B cell (primary cell): Measurements from ENCODE around the gene TRPC4AP. TPM values are rescaled to one million over a fixed set of nuclear protein-coding genes. Genes with fewer than 3 reads are reported as not detected.
"Not testable (repeated sequence)": the region's sequence is repeated elsewhere in the genome, so short reads cannot be mapped to it uniquely, and the experiment has no call there.

ENCODE experiments used
- ATAC-seq: fragments of 200-7000 bp; cut with Tn5 transposase; one replicate; pipeline ENCODE4 v1.10.0; 2021; ENCODE audit warnings: low read depth, mild to moderate bottlenecking, moderate number of reproducible peaks, moderate library complexity
- CTCF ChIA-PET: fragments of 350-600 bp; sonication (Branson Sonifier 250); formaldehyde crosslinking; loops from one replicate; lab custom pipeline; 2021; ENCODE audit warnings: antibody characterized with exemption, inconsistent platforms; lab: Charles Lee
- POLR2A ChIA-PET: fragments of 350-600 bp; sonication (Branson Sonifier 250); formaldehyde crosslinking; loops from one replicate; lab custom pipeline; 2021; ENCODE audit warnings: antibody characterized with exemption; lab: Charles Lee
- DNase-seq: peaks from one replicate; pipeline ENCODE4 v3.0.0; 2013
- H2AFZ ChIP-seq: 2 replicates; pipeline ENCODE4 v1.6.1; 2012; ENCODE audit warnings: mild to moderate bottlenecking, low read depth, low read length; ENCODE audit not compliant: insufficient read depth, poor library complexity, severe bottlenecking
- H3K27ac ChIP-seq, 2 donors: 1 replicate in 1 of 2; 2 replicates in 1 of 2; pipeline ENCODE4 v1.5.1; 2012 to 2013; ENCODE audit warnings: low read length in 2 of 2, mild to moderate bottlenecking in 2 of 2, moderate library complexity in 1 of 2
- H3K27me3 ChIP-seq, 4 experiments: fragments of 200-600 bp in 1 of 4; sonication (generic) in 1 of 4; replicated peaks in 1 of 4; 1 replicate in 2 of 4; 2 replicates in 2 of 4; pipeline versions ENCODE4 v1.6.1 to v1.7.0; 2013 to 2016; ENCODE audit warnings: low read length in 3 of 4, mild to moderate bottlenecking in 2 of 4, mixed read lengths in 1 of 4, moderate library complexity in 1 of 4; ENCODE audit not compliant: insufficient read depth in 4 of 4, control insufficient read depth in 3 of 4; ENCODE audit errors: control extremely low read depth in 1 of 4
- H3K36me3 ChIP-seq, 2 experiments: replicated peaks in 1 of 2; 1 replicate in 1 of 2; 2 replicates in 1 of 2; pipeline versions ENCODE4 v1.6.1 to v1.7.1; 2013; ENCODE audit warnings: low read length in 1 of 2; ENCODE audit not compliant: insufficient read depth in 2 of 2, control insufficient read depth in 1 of 2; ENCODE audit errors: control extremely low read depth in 1 of 2, extremely low read depth in 1 of 2
- H3K4me1 ChIP-seq, 2 donors: fragments of 200-600 bp in 1 of 2; sonication (generic) in 1 of 2; 1 replicate in 1 of 2; 2 replicates in 1 of 2; pipeline versions ENCODE4 v1.5.1 to v1.6.1; 2013 to 2017; ENCODE audit warnings: low read length in 2 of 2; ENCODE audit not compliant: control insufficient read depth in 2 of 2, insufficient read depth in 2 of 2
- H3K4me2 ChIP-seq: replicated peaks from 2 replicates; pipeline ENCODE3; 2012; ENCODE audit warnings: mild to moderate bottlenecking, low read depth, low read length; ENCODE audit not compliant: poor library complexity, severe bottlenecking
- H3K4me3 ChIP-seq, 5 experiments: fragments of 200-600 bp in 1 of 5; sonication (generic) in 1 of 5; 1 replicate in 3 of 5; 2 replicates in 2 of 5; pipeline versions ENCODE4 v1.5.1 to v1.7.0; 2011 to 2016; ENCODE audit warnings: low read length in 4 of 5, mild to moderate bottlenecking in 4 of 5, low read depth in 2 of 5, control low read depth in 1 of 5, moderate library complexity in 1 of 5; ENCODE audit not compliant: insufficient read depth in 1 of 5; ENCODE audit errors: control extremely low read depth in 1 of 5, extremely low read depth in 1 of 5
- H3K79me2 ChIP-seq: fragments of 200-600 bp; sonication (generic); one replicate; pipeline ENCODE4 v1.6.0; 2016; ENCODE audit warnings: low read length; ENCODE audit not compliant: control insufficient read depth, insufficient read depth
- H3K9ac ChIP-seq: fragments of 200-600 bp; sonication (generic); 2 replicates; pipeline ENCODE4 v1.6.1; 2017; ENCODE audit warnings: mild to moderate bottlenecking, low read length, moderate library complexity
- H3K9me3 ChIP-seq, 3 donors: one replicate each; pipeline versions ENCODE4 v1.6.1 to v1.7.1; 2013; ENCODE audit warnings: low read length in 2 of 3; ENCODE audit not compliant: control insufficient read depth in 2 of 3, insufficient read depth in 1 of 3; ENCODE audit errors: control extremely low read depth in 1 of 3
- H4K20me1 ChIP-seq: 2 replicates; pipeline ENCODE4 v1.6.0; 2012; ENCODE audit warnings: mild to moderate bottlenecking, low read length; ENCODE audit not compliant: insufficient read depth, control insufficient read depth, poor library complexity, severe bottlenecking
- H3K27ac Mint-ChIP-seq: one replicate; pipeline ENCODE4 v1.8.0; 2021; ENCODE audit warnings: mixed read lengths
- H3K27me3 Mint-ChIP-seq: one replicate; pipeline ENCODE4 v1.8.0; 2021; ENCODE audit warnings: mixed read lengths
- H3K4me1 Mint-ChIP-seq: one replicate; pipeline ENCODE4 v1.8.0; 2021; ENCODE audit warnings: mixed read lengths
- H3K4me3 Mint-ChIP-seq: one replicate; pipeline ENCODE4 v1.8.0; 2021; ENCODE audit warnings: mixed read lengths
- H3K9me3 Mint-ChIP-seq: one replicate; pipeline ENCODE4 v1.8.0; 2022; ENCODE audit warnings: mixed read lengths; ENCODE audit not compliant: insufficient read depth
- CTCF ChIP-seq: fragments of 200-600 bp; IDR thresholded peaks from one replicate; pipeline ENCODE4 v1.8.0; 2022; ENCODE audit warnings: antibody characterized with exemption, mild to moderate bottlenecking
- EZH2 ChIP-seq: IDR thresholded peaks from 2 replicates; pipeline ENCODE4 v1.6.1; 2012; ENCODE audit warnings: borderline replicate concordance, low read depth, mild to moderate bottlenecking, moderate library complexity, low read length; ENCODE audit not compliant: insufficient read depth, poor library complexity, severe bottlenecking
- WGBS: methylation state at CpG from one replicate; pipeline ENCODE4 v1.1.5; 2013; ENCODE audit warnings: missing lambda C conversion rate; ENCODE audit not compliant: insufficient coverage; 5-methylcytosine and 5-hydroxymethylcytosine counted together
- intact Hi-C: fragments of 100-400 bp; cut with micrococcal nuclease; formaldehyde crosslinking; loops from one replicate; pipeline ENCODE4 v1.10.0; 2022
- polyA plus RNA-seq: library from polyadenylated mRNA; depleted of rRNA; stranded (reverse); fragments of >200 nt; gene quantifications from 2 replicates; pipeline ENCODE4 v1.2.3, GENCODE V29; 2012
- total RNA-seq, 2 donors: library from RNA; stranded (reverse); fragments of 120-200 nt in 1 of 2; gene quantifications; 1 replicate in 1 of 2; 2 replicates in 1 of 2; pipeline versions ENCODE4 v1.2.3 to v1.2.4, GENCODE V29; 2013 to 2022

TRPC4AP gene
- total and polyA plus RNA-seq, 2 donors (not counting 1 experiment from before 2014, with no cell fraction given) = 62.5 to 73.2 TPM

GRCh38 chr20:35115606-35116005, 23.0 kb upstream of the TRPC4AP start:
- Histone ChIP-seq H3K36me3 (peaks cover 3 to 58% of the 10 kb centered on the region in 2 experiments), H3K27ac (no peak overlapping the region), H2AFZ (no peak overlapping the region), H3K27me3 (no peaks in the 10 kb centered on the region), H3K4me2 (no peak overlapping the region), H3K79me2 (no peaks in the 10 kb centered on the region), H3K4me1 (no peaks in the 10 kb centered on the region), H4K20me1 (no peaks in the 10 kb centered on the region), H3K9ac (no peak overlapping the region), H3K9me3 (no peaks in the 10 kb centered on the region), H3K4me3 (no peak overlapping the region)
- H3K4me3 Mint-ChIP-seq = no peak overlapping the region
- WGBS = 98% methylated on average over 4 of the region's 11 CpGs
- intact Hi-C loops = no loop called here
- ATAC-seq (no peak), DNase-seq (no peak)
- no peaks in the 10 kb centered on the region for H3K9me3 Mint-ChIP-seq
- no peaks in the 10 kb centered on the region for H3K4me1 Mint-ChIP-seq
- no peak for TF ChIP-seq CTCF
- no peak for TF ChIP-seq EZH2
- no peaks in the 10 kb centered on the region for H3K27me3 Mint-ChIP-seq
- H3K27ac Mint-ChIP-seq = no peak overlapping the region
- POLR2A ChIA-PET = no interaction called here
- CTCF ChIA-PET = no interaction called here

- H2AFZ ChIP-seq, H3K4me2 ChIP-seq, H3K27me3 Mint-ChIP-seq, H3K9me3 ChIP-seq, intact Hi-C loops, H3K4me3 Mint-ChIP-seq, H3K27ac Mint-ChIP-seq, H3K4me3 ChIP-seq, H3K4me1 Mint-ChIP-seq, H3K79me2 ChIP-seq, H3K27me3 ChIP-seq, H4K20me1 ChIP-seq, POLR2A ChIA-PET, H3K9ac ChIP-seq, H3K4me1 ChIP-seq, H3K9me3 Mint-ChIP-seq, DNase-seq, ATAC-seq, H3K27ac ChIP-seq: not testable (repeated sequence)
- CTCF ChIA-PET = interaction anchor here (1.8 to 2.0 kb wide), 2 partner anchors 13 to 16 kb away, joined by 7 to 9 read pairs; no protein-coding TSS in a partner anchor
- peaks cover 0 to 28% of the 10 kb centered on the region in 2 experiments for H3K36me3 ChIP-seq
- WGBS = no CpG with 5 or more reads among the region's 5 CpGs
These were observed 19.7 kb upstream of the TRPC4AP start for GRCh38 chr20:35112276-35112675.
